ENCODE results near the gene BEND7. TPM values are rescaled to one million over a fixed set of nuclear protein-coding genes. Genes with fewer than 3 reads are reported as not detected.

BEND7 gene
- total and polyA plus RNA-seq, 2 of the 13 experiments (the other 11 are each of a cell fraction or from before 2014, with no cell fraction given): 14.1 to 17.1 TPM

- Histone ChIP-seq H3K9me3 (ENCODE audit: low read length) (no peaks in the 10 kb centered on the region), H3K4me3 (replicated peaks in 1 of 3; ENCODE audit: insufficient read depth in 1 of 3, low read depth in 2 of 3, low read length in 3 of 3) (no peak overlapping the region), H3K36me3 (replicated peaks in 1 of 2; ENCODE audit: control insufficient read depth in 1 of 2, insufficient read depth in 2 of 2, low read length in 2 of 2) (peaks cover 5 to 21% of the 10 kb centered on the region in 2 experiments; a peak in 3 of 5 replicates), H3K9ac (ENCODE audit: insufficient read depth, low read depth, low read length) (no peak overlapping the region), H3K79me2 (ENCODE audit: insufficient read depth, low read length) (no peaks in the 10 kb centered on the region), H3K4me2 (ENCODE audit: low read depth, low read length) (no peak overlapping the region), H3K4me1 (ENCODE audit: insufficient read depth, low read length) (no peaks in the 10 kb centered on the region), H2AFZ (ENCODE audit: low read length) (no peak overlapping the region), H4K20me1 (ENCODE audit: insufficient read depth, low read length) (no peaks in the 10 kb centered on the region), H3K27ac (ENCODE audit: extremely low read length, insufficient read depth, low read length) (no peak overlapping the region), H3K27me3 (ENCODE audit: control insufficient read depth in 1 of 2, insufficient read depth in 2 of 2, low read length in 2 of 2) (no peaks in the 10 kb centered on the region; a peak in 1 of 5 replicates)
- intact Hi-C loops (cut with micrococcal nuclease; ENCODE audit: unreplicated experiment): no loop called here
- ChIA-PET POLR2A (no interaction called here), CTCF (ENCODE audit: low intra/inter-chr PET ratio, low total read pairs) (no interaction called here)
- BruUV-seq (replicated peaks): no TSS peak
- in situ Hi-C loops (cut with HindIII; ENCODE audit: extremely low pct_ligation_motif_present, low pct_unique_long_range_greater_than_20kb): no loop called here
- FAIRE-seq (no peak), ATAC-seq (no peak), DNase-seq (ENCODE audit: low spot score) (no peak)
- 96% methylated on average over 8 of the region's 8 CpGs for WGBS (ENCODE audit: low lambda C conversion rate)
- TF ChIP-seq TCF7L2 (IDR thresholded peaks at IDR 0.05; ENCODE audit: low read depth, low read length): no peak
- no peak for TF ChIP-seq NFAT5 (CRISPR knock-in tag; IDR thresholded peaks at IDR 0.05)
- no peak for TF ChIP-seq ZNF160 (CRISPR knock-in tag; IDR thresholded peaks at IDR 0.05)
- no peak for TF ChIP-seq EED (CRISPR knock-in tag; IDR thresholded peaks at IDR 0.05)
- TF ChIP-seq NR1H2 (CRISPR knock-in tag; IDR thresholded peaks at IDR 0.05; ENCODE audit: borderline replicate concordance, low read depth): no peak
- TF ChIP-seq ZBTB49 (CRISPR knock-in tag; IDR thresholded peaks at IDR 0.05; ENCODE audit: borderline replicate concordance): no peak
- no peak for TF ChIP-seq LBX2 (CRISPR knock-in tag; IDR thresholded peaks at IDR 0.05; ENCODE audit: borderline replicate concordance)
- no peak for TF ChIP-seq ZNF75D (CRISPR knock-in tag; IDR thresholded peaks at IDR 0.05; ENCODE audit: borderline replicate concordance)
- TF ChIP-seq ZNF143 (CRISPR knock-in tag; IDR thresholded peaks at IDR 0.05): no peak
- no peak for TF ChIP-seq ZBTB34 (CRISPR knock-in tag; IDR thresholded peaks at IDR 0.05)
- TF ChIP-seq ZNF772 (CRISPR knock-in tag; IDR thresholded peaks at IDR 0.05): no peak
- TF ChIP-seq ZNF432 (CRISPR knock-in tag; IDR thresholded peaks at IDR 0.05; ENCODE audit: borderline replicate concordance): no peak
- TF ChIP-seq REXO4 (CRISPR knock-in tag; IDR thresholded peaks at IDR 0.05; ENCODE audit: borderline replicate concordance): no peak
- no peak for TF ChIP-seq YEATS4 (CRISPR knock-in tag; IDR thresholded peaks at IDR 0.05; ENCODE audit: borderline replicate concordance)
Observed at GRCh38 chr10:13445656-13446400, 83.0 kb downstream of the BEND7 start.

Measured in HepG2 (cell line).